SHP77 (cell line): ENCODE data around the gene MPG.
A peak's percentile ranks its signal among the peaks of the same experiment; 100 is the strongest.

Experiments
- DNase-seq, 2 experiments: peaks; one replicate each; lab custom pipeline; 2025; lab: John Stamatoyannopoulos, UW

MPG gene

DNA sequence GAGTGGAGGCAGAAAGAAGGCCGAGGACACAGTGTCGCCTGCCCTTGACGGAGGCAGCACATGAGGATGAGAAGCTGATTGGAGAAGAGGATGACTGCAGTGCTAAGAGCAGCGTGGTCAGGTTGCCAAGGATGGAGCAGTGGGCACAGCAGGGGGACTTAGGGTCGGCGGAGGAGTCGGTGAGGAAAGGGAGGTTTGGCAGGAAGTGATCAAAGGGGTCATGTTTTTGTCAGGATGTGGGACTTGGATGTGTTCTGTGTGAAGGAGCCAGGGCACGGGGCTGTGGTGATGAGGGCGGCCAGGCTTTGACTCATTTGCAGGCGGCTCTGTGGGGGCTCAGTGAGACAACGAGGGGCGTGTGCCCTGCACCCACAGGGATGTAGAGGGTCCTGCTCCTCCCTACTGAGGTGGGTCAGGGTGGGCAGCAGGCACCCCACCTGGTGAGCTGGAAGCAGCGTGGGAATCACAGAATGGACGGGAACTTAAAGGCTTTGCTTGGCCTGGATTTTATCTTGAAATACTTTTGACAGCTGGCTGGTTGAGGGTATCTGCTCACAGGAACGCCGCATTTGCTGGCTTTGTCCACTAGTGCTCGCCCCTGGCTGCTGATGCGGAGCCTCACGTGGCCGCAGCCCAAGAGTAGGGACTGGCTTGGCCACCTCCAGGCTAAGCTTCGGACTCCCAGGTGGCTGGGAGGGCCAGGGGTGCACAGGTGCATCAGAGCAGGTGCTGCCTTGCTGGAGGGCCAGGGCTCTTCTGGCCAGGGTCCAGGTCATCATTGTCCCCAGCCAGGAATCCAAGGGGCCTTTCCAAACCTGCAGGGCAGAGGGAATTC lies 6.0 kb downstream of the MPG start:
- DNase-seq: peak; percentile 60 to 69

DNA sequence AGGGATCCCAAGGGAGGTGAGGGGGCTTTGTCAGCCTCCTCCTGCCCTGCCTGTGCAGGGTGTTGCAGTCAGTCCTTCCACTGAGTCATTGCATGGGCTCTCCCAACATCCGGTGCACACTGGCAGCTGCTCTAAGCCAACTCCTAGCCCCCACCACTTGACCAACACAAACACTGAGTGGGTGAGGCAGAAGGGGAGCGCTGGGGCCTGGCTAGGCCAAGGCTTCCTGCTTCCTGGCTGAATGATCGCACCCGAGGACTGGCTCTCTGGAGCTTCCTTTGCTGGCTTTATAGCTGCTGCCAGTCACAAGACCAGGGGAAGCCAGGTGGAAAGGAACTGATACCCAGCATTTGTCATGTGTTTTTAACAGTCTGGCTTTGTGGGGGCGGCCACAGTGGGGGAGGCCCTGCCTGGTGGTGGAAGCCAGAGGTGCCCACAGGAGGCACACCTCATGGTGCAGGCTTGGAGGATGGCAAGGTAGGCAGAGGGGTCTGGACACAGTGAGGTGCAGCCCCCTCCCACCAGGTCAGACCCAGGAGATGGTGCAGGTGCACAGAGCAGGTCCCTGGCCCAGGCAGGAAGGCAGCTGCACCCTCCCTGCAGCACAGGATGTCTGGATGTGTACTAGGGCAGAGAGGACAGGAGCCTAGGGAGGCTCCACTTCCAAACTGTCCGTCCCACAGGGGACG lies 6.8 kb downstream of the MPG start:
- DNase-seq: peak; percentile 91 to 95

DNA sequence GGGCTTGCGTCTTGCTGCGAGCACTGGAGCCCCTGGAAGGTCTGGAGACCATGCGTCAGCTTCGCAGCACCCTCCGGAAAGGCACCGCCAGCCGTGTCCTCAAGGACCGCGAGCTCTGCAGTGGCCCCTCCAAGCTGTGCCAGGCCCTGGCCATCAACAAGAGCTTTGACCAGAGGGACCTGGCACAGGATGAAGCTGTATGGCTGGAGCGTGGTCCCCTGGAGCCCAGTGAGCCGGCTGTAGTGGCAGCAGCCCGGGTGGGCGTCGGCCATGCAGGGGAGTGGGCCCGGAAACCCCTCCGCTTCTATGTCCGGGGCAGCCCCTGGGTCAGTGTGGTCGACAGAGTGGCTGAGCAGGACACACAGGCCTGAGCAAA lies 7.4 kb downstream of the MPG start:
- DNase-seq: no peak

DNA sequence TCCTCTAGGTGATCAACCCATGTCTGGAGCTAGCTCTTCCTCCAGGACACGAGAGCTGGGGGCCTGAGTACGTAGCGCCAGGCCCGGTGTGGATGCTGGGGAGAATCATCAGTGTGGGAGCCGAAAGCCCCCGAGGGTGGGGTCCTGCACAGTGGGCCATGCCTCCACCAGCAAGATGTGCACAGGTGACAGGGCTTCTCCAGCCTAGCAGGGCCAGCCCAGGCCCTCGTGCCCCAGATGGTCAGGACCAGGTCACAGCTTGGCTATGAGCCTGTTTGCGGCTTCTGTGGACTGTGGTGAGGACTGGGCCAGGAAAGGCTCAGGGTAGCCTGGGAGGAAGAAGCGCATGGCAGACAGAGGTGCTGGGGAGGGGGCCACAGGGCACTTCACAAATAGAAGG lies 7.8 kb downstream of the MPG start:
- no peak for DNase-seq

DNA sequence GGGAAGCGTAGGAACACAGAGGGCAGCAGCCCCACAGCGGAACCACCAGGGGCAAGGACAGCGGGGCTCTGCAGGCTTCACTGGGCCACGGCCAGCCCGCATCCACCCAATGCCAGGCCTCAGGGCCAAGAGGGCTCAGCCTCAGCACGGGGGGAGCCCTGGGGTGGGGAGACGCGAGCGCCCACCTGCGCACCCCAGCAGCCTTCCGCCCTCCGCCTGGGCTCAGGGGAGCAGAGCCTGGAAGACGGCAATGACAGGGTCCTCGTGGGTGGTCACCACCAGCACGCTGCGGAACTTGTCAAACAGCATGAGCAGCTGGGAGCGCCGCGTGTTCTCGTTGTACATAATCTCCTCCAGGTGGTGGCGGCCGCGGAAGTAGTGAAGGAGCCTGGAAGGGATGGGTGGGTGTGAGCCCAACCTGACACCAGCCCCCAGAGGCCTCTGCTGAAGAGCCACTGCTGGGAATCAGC lies 8.5 kb downstream of the MPG start:
- no peak for DNase-seq

GRCh38 chr16:88613-89012 lies 10.6 kb downstream of the MPG start:
- no peak for DNase-seq

DNA sequence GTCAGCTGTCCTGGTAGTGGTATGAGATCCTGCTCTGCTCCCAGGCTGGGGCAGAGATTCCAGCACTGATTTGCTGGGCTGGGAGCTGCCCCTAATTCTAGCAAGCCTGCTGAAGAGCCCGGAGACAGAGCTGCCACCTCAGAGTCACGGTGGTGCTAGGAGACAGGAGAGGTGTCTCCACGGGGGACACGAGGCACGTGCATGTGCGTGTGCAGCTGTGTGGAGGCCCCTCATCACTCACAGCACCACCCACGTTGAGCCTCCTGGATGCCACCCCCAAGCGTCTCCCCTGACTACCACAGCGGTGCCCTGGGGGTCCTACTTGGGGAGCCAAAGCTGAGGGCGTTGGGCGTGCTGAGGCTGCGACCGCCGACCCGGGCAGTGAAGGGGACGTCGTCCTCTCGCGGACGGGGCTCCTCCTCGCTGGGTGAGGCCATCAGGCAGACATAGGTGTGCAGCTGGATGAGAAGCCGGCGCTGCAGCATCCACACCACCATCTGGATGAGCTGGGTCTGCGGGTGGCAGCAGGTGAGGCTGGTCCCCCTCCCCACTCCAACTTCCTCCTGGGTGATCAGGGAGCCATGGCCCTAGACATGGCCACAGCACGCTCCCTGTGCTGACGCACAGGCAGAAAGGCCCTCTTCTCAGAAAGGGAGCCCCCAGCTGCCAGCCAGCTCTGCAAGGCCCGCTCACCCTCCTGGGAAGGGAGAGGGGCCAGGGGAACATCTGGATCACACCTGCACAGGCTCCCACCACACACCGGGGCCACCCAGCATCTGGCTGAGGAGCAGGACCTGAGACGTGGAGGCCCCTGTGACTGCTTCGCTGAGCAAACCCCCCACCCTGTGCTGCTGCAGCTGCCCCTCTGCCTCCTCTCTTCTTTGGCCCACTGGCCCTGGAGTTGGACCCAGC lies 11.6 kb downstream of the MPG start:
- DNase-seq: no peak

- no peak for DNase-seq
Observed at GRCh38 chr16:91484-91883, 13.5 kb downstream of the MPG start.

- DNase-seq: no peak
Observed at GRCh38 chr16:92431-93339, 14.7 kb downstream of the MPG start.

DNA sequence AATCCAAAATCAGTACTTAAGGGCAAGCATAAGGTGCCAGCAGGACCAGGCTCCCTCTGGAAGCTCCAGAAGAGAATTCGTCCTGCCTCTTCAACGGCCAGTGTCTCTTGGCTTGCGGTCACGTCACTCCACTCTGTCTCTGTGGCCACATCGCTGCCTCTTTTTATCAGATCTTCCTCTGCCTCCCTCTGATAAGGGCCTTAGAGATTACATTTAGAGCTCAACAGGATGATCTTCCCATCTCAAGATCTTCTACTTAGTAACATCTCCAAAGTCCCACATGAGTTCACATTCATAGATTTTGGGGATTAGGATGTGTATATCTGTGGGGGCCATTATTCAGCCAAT lies 16.9 kb downstream of the MPG start:
- no peak for DNase-seq

- peak; percentile 79 to 82 for DNase-seq
Observed at GRCh38 chr16:96935-97381, 18.9 kb downstream of the MPG start.

DNA sequence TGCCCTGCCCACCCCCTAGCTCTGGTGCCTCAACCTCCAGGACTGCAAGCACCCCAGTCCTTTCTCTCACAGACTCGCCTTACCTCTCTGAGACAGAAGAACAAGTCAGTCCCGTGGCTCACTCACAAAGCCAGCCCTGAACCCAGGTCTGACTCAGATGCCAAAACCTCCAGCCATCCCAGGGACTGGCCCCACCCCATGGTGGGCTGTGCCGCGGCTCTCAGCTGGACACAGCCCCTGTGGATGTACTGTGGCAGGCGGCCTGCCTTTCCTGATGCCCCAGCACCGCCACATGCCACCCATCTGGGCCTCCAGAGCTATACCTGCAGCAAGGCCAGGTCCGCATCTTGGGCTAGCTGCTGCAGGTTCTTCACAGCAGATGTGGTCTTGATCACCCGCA lies 19.8 kb downstream of the MPG start:
- no peak for DNase-seq

DNA sequence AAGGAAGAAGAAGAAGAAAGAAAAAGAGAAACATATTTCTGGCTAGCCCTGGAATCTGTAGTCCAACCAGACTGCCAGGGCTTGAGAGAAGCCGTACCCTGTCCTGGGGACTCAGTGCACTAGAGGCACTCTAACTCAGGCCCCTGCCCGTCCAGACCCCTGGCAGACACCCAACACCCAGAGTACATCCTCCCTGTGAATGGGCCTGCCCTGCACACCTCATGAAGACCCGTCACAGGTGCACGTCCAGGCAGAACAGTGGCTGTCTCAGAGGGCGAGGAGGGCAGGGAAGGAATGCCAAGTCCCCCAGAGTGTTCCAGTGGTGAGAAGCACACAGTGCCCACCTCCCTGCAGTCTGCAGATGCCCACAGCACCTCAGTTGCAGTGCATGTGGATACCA lies 23.0 kb downstream of the MPG start:
- DNase-seq: no peak

DNA sequence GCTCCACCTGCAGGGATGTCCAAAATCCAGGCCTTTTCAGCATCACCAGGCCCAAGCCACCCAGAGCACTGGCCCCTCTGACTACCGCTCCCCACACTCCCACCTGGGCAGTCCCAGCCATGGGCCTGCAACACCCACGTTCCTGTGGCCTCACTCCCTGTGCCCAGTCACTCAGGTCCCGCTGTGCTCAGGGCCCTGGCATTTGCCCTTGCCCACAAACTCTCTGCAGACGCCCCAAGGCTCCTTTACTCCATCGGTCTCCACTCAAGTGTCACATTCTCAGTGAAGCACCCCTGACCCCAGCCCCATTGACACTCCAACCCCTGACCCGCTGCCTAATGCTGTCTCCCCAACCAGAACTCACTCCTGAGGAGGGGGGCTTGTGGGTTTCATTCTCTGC lies 23.6 kb downstream of the MPG start:
- DNase-seq: no peak

- DNase-seq: no peak
Observed at GRCh38 chr16:102060-102855, 24.2 kb downstream of the MPG start.

GRCh38 chr16:104355-104754 lies 26.3 kb downstream of the MPG start:
- no peak for DNase-seq

GRCh38 chr16:104928-105327 lies 26.9 kb downstream of the MPG start:
- DNase-seq: no peak

- DNase-seq: no peak
Observed at GRCh38 chr16:105521-105920, 27.5 kb downstream of the MPG start.

DNA sequence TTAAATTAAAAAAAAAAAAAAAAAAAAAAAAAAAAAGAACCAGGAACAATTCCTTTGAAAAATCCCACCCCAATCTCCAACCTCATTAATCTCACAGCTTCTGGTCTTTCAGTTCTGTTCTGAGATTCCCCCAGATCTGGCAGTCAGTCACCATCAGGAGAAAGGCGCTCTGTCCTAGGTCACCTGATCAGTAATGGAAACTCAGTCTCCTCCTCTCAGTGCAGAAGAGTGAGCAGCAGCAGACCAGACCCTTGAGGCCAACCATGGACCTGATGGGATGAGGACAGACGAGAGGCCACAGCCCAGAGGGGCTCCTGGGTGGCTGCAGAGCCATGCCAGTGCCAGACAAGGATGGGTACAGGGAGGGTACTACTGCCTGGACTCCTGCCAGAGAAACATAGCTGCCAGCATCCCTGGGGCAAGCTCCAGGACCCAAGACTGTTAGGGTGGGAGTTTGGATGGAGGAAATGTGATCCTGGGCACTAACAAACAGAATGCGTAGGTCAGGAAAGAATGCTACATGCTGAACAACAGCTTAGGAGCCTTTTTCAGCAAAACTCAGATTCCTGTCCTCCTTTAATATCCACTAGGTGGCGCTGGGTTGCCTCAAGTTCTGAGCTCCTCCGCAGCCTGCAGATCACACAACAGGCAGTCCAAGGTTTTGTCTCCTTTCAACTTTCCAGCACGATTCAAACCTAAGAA lies 28.7 kb downstream of the MPG start:
- DNase-seq: peak; percentile 51 to 75
